Stomach (tissue), 4 donors: ENCODE measurements around the gene ARL15.

ENCODE experiments used
- POLR2A ChIP-seq, 4 donors: fragments of 450-650 bp; IDR thresholded peaks; one replicate each; pipeline ENCODE4 v1.6.1; 2016; ENCODE audit warnings: antibody characterized with exemption in 4 of 4, control low read depth in 2 of 4, mild to moderate bottlenecking in 1 of 4, moderate library complexity in 1 of 4
- TF ChIP-seq, protein P1 (sequence below), 7 experiments: fragments of 450-650 bp in 4 of 7; fragments of 200-600 bp in 3 of 7; sonication (generic) in 3 of 7; IDR thresholded peaks; one replicate each; pipeline ENCODE4 v1.5.1; 2016 to 2019; ENCODE audit warnings: antibody characterized with exemption in 7 of 7, control low read depth in 2 of 7, mild to moderate bottlenecking in 1 of 7

- TF ChIP-seq, protein P1, sequence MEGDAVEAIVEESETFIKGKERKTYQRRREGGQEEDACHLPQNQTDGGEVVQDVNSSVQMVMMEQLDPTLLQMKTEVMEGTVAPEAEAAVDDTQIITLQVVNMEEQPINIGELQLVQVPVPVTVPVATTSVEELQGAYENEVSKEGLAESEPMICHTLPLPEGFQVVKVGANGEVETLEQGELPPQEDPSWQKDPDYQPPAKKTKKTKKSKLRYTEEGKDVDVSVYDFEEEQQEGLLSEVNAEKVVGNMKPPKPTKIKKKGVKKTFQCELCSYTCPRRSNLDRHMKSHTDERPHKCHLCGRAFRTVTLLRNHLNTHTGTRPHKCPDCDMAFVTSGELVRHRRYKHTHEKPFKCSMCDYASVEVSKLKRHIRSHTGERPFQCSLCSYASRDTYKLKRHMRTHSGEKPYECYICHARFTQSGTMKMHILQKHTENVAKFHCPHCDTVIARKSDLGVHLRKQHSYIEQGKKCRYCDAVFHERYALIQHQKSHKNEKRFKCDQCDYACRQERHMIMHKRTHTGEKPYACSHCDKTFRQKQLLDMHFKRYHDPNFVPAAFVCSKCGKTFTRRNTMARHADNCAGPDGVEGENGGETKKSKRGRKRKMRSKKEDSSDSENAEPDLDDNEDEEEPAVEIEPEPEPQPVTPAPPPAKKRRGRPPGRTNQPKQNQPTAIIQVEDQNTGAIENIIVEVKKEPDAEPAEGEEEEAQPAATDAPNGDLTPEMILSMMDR (IDR thresholded peaks at IDR 0.05) = no peak
- TF ChIP-seq POLR2A (IDR thresholded peaks at IDR 0.05) = no peak
These were observed 14.4 kb upstream of the ARL15 start for GRCh38 chr5:54324651-54325271.
